HG03457 (cell line): ENCODE measurements around the gene GIPC3.

ENCODE experiments used
- ATAC-seq: cut with Tn5 transposase; IDR thresholded peaks from one replicate; pipeline ENCODE4 v1.9.1; 2021; ENCODE audit warnings: moderate number of reproducible peaks; ENCODE audit not compliant: unreplicated experiment

Gene GIPC3

GRCh38 chr19:3634496-3635045 lies 49.3 kb downstream of the GIPC3 start:
- ATAC-seq: no peak

GRCh38 chr19:3636506-3636905 lies 51.2 kb downstream of the GIPC3 start:
- no peak for ATAC-seq

GRCh38 chr19:3636962-3637361 lies 51.7 kb downstream of the GIPC3 start:
- ATAC-seq: no peak

- no peak for ATAC-seq
These were observed 52.3 kb downstream of the GIPC3 start for GRCh38 chr19:3637621-3638020.

GRCh38 chr19:3638208-3639193 lies 53.2 kb downstream of the GIPC3 start:
- no peak for ATAC-seq

- no peak for ATAC-seq
These were observed 54.2 kb downstream of the GIPC3 start for GRCh38 chr19:3639479-3639878.

GRCh38 chr19:3641515-3642269 lies 56.4 kb downstream of the GIPC3 start:
- ATAC-seq: no peak

GRCh38 chr19:3642296-3642695 lies 57.0 kb downstream of the GIPC3 start:
- no peak for ATAC-seq
